ENCODE results near the gene BCL11A.

DNA sequence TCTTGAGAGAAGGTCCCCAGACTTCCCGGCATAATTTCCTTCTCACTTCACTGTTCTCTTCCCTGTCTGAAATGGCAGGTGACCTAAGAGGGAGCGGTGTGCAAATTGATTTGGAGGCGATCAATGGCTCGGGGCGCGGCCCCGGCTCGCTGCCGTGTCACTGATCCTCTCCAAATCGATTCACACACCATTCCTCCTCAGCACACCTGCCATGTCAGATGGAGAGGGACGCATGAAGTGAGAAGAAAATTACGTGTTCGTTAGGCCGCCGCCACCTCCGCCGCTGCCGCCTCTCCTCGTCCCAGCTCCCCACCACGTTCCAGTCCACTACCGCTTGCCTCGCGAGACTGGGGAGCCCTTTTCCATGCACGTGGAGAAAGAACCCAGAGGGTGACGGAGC lies 31.8 kb upstream of the BCL11A start:
- TF ChIP-seq, protein P1, sequence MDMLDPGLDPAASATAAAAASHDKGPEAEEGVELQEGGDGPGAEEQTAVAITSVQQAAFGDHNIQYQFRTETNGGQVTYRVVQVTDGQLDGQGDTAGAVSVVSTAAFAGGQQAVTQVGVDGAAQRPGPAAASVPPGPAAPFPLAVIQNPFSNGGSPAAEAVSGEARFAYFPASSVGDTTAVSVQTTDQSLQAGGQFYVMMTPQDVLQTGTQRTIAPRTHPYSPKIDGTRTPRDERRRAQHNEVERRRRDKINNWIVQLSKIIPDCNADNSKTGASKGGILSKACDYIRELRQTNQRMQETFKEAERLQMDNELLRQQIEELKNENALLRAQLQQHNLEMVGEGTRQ (IDR thresholded peaks at IDR 0.05) = no peak
- no peak for TF ChIP-seq POLR2A (IDR thresholded peaks at IDR 0.05; ENCODE audit: low read length)
- TF ChIP-seq, protein P2, sequence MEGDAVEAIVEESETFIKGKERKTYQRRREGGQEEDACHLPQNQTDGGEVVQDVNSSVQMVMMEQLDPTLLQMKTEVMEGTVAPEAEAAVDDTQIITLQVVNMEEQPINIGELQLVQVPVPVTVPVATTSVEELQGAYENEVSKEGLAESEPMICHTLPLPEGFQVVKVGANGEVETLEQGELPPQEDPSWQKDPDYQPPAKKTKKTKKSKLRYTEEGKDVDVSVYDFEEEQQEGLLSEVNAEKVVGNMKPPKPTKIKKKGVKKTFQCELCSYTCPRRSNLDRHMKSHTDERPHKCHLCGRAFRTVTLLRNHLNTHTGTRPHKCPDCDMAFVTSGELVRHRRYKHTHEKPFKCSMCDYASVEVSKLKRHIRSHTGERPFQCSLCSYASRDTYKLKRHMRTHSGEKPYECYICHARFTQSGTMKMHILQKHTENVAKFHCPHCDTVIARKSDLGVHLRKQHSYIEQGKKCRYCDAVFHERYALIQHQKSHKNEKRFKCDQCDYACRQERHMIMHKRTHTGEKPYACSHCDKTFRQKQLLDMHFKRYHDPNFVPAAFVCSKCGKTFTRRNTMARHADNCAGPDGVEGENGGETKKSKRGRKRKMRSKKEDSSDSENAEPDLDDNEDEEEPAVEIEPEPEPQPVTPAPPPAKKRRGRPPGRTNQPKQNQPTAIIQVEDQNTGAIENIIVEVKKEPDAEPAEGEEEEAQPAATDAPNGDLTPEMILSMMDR (IDR thresholded peaks at IDR 0.05) = no peak
